Activated gamma-delta T cell treated with Interleukin-2 at 50 U/mL for 16 hours (primary cell): ENCODE measurements around the gene ACR.

Experiments
- DNase-seq: peaks from one replicate; pipeline ENCODE4 v3.0.0-alpha.2; 2020

The ACR gene

GRCh38 chr22:50737728-50738648 is at the start of gene ACR:
Gene ACR, plus strand, starts transcription at chr22:50738204. Its CDS starts 32 bp downstream, at chr22:50738236.
- DNase-seq: peak; percentile 2

GRCh38 chr22:50688448-50688847 is 49.6 kb upstream of the ACR start:
- no peak for DNase-seq

GRCh38 chr22:50691521-50691920 is 46.5 kb upstream of the ACR start:
- DNase-seq: peak; percentile 29

- DNase-seq: no peak
Measured at GRCh38 chr22:50693462-50693861, 44.5 kb upstream of the ACR start.

GRCh38 chr22:50694099-50694605 is 43.9 kb upstream of the ACR start:
- no peak for DNase-seq

- no peak for DNase-seq
Measured at GRCh38 chr22:50694766-50695420, 43.1 kb upstream of the ACR start.

- no peak for DNase-seq
Measured at GRCh38 chr22:50695421-50696250, 42.4 kb upstream of the ACR start.

DNA sequence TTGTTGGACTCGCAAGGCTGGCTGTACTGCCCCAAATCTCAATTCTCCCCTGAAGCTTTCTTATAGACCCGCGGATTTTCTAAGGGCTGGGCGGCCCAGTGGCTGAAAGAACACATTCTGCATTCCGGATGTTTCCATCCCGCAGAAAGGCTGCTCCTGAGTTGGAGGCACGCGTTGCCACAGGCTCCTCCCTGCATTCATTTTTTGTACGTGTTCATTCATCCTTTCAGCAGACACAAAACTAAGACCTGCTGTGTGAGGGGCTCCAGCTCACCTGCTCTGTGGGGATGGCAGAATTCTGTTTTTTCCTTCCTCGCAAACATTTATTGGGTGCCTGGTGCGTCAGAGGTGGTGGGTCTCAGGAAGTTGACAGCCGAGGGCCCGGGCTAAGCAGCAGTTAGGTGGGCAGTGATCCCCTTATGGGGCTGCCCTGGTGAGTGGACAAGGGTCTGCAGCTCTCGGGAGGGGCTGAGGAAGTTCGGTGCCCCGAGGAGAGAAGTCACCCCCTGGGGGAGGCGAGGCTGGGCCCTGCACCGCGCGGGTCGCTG is 41.7 kb upstream of the ACR start:
- no peak for DNase-seq

DNA sequence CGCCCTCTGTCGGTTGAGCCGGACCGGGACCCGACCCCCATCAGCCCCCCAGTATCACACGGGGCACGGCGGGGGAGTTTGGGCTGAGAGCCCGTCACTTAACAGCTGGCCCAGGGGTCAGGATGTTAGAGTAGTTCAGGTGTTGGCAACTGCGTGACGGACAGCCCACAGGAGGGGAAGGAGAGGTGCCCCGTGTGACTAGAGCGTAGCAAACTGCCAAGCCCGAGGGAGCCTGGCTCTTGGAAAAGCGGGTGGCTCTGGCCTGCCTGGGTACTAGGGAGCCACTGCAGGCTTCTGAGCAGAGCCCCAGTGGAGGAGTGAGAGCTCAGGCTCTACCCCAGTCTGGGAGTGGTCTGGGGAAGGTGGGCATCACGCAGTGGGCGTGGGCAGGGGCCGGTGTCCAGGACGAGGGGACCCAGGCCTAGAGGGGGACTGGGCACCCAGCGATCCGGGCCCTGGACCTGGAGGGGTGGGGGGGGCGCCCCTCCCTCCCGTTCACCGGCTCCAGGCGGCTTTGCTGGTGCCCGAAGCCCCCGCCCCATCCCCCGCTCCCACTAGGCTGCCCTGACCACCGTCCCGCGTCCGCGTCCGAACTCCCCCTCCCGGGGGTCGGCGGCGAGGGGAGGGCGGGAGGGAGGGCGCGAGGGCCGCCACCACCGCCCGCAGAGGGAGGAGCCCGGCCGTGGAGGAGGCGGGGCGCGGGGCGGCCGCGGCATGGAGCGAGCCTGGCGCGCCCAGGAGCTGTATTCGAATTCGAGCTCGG is 41.0 kb upstream of the ACR start:
- DNase-seq: no peak

GRCh38 chr22:50697667-50698506 is 40.1 kb upstream of the ACR start:
- no peak for DNase-seq

GRCh38 chr22:50698546-50698945 is 39.5 kb upstream of the ACR start:
- DNase-seq: no peak

DNA sequence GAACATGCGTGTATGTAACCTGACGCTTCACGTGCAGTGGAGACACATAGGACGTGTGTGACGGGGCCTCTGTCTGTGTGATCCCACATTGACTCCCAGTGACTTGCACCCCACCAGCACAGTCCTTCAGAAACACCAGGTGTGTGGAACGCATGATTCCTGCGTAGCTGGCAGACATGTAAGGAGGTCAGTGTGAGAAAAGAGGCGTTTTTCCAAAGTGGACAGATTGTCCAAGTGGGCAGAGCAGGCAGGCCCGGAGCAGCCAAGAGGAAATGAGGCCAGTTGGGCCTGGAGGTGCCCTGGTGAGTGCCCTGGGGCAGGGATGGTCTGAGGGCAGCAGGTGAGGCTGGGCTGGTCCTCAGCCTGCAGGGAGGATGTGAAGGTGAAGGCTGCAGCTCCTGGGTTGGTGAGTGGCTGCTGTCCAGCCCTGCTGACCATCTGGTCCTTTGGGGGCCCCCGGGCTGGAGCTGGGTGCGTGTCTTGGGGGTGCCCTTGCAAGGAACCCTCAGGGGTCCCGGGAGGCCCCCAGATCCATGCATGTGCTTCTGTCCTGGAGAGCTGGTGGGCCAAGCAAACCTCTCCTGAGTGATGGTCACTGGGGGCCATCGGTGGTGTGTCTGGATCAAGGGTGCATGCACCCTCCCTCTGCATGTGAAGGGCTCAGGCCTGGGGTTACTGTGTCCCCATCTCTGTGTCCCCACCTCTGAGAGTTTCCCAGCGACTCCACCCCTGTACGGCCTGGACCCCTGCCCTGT is 38.8 kb upstream of the ACR start:
- no peak for DNase-seq

GRCh38 chr22:50699756-50700386 is 38.1 kb upstream of the ACR start:
- DNase-seq: no peak

DNA sequence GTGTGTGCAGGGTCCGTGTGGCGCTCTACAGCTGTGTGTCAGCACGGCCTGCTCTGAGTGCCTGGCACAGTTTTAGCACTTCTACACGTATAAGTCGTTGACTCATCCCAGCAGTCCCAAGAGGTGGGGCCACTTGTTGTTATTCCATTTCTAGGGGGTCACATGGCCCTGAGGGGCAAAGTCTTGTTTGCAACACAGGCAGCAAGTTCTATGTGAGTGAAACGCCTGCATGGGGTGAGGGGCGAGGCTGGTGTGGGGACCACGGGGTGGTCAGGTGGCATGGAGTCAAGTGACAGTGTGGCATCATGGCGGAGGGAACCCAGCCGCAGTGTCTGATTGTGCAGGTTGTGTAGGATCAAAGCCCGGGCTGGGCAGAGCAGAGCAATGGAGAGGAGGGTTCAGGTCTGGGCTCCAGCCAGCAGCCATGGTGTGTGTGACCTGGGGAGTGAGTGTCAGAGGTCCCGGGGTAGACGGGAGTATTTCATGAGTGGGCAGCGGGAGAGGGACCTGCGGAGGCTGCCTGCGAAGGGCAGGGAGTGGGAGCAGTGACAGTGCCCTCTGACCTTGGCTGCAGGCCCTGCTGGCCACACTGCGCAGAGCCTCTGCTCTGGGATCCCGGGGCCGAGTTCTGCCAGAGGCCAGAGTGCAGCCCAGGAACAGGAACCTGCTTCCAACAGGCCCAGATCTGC is 37.5 kb upstream of the ACR start:
- no peak for DNase-seq

- DNase-seq: no peak
Measured at GRCh38 chr22:50701076-50701419, 37.0 kb upstream of the ACR start.

- no peak for DNase-seq
Measured at GRCh38 chr22:50701428-50702154, 36.4 kb upstream of the ACR start.

- no peak for DNase-seq
Measured at GRCh38 chr22:50702261-50702671, 35.7 kb upstream of the ACR start.
